Measurements from ENCODE around the gene MPZL2.

DNA sequence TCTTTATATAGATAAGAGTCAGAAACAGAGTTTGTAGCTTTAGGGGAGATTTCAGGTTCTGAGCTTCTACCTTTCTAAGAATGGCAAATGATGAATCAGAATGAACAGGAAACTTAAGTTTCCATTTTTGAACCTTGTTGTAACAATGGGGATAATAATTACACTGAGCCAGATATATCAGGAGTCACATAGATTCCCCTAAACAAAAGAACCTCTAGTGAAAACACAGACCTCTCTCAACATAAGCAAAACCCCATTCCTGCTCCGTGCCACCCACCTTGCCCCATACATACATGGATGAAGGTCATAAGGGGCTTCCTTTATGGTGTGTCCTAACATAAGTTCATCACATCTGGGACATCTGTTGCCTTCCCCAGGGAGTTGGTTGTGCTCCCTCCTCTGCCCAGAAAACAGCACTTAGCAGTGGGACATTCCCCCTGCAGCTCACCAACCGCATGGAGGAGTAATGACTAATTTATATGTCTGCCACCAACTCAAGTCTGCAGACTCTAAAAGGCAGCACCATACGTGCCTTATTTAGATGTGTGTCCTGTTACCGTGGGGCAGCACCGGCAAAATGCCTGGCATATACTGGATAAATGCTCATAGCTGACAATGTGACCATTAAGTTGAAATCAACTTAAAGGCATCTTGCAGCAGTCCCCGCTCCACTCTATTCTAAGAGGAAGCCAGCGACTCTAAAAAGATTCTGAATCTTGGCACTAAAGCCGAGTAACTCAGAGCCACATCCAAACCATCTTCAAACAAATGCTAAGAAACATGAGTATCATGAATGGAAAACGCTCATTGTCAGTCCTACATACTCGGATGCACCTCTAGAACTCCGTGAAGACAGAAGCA lies 47.2 kb downstream of the MPZL2 start:
- no peak for TF ChIP-seq GABPA (IDR thresholded peaks at IDR 0.05; ENCODE audit: low read depth)
- TF ChIP-seq, protein P1, sequence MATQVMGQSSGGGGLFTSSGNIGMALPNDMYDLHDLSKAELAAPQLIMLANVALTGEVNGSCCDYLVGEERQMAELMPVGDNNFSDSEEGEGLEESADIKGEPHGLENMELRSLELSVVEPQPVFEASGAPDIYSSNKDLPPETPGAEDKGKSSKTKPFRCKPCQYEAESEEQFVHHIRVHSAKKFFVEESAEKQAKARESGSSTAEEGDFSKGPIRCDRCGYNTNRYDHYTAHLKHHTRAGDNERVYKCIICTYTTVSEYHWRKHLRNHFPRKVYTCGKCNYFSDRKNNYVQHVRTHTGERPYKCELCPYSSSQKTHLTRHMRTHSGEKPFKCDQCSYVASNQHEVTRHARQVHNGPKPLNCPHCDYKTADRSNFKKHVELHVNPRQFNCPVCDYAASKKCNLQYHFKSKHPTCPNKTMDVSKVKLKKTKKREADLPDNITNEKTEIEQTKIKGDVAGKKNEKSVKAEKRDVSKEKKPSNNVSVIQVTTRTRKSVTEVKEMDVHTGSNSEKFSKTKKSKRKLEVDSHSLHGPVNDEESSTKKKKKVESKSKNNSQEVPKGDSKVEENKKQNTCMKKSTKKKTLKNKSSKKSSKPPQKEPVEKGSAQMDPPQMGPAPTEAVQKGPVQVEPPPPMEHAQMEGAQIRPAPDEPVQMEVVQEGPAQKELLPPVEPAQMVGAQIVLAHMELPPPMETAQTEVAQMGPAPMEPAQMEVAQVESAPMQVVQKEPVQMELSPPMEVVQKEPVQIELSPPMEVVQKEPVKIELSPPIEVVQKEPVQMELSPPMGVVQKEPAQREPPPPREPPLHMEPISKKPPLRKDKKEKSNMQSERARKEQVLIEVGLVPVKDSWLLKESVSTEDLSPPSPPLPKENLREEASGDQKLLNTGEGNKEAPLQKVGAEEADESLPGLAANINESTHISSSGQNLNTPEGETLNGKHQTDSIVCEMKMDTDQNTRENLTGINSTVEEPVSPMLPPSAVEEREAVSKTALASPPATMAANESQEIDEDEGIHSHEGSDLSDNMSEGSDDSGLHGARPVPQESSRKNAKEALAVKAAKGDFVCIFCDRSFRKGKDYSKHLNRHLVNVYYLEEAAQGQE (IDR thresholded peaks at IDR 0.05; ENCODE audit: low read depth, low read length): no peak
- TF ChIP-seq RAD21 (IDR thresholded peaks at IDR 0.05; ENCODE audit: low read length): no peak
- TF ChIP-seq, protein P2, sequence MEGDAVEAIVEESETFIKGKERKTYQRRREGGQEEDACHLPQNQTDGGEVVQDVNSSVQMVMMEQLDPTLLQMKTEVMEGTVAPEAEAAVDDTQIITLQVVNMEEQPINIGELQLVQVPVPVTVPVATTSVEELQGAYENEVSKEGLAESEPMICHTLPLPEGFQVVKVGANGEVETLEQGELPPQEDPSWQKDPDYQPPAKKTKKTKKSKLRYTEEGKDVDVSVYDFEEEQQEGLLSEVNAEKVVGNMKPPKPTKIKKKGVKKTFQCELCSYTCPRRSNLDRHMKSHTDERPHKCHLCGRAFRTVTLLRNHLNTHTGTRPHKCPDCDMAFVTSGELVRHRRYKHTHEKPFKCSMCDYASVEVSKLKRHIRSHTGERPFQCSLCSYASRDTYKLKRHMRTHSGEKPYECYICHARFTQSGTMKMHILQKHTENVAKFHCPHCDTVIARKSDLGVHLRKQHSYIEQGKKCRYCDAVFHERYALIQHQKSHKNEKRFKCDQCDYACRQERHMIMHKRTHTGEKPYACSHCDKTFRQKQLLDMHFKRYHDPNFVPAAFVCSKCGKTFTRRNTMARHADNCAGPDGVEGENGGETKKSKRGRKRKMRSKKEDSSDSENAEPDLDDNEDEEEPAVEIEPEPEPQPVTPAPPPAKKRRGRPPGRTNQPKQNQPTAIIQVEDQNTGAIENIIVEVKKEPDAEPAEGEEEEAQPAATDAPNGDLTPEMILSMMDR (IDR thresholded peaks at IDR 0.05): no peak

Measured in SK-N-SH (cell line).